ENCODE measurements around the gene RSPH4A. TPM values are rescaled to one million over a fixed set of nuclear protein-coding genes. Genes with fewer than 3 reads are reported as not detected.
A peak's percentile ranks its signal among the peaks of the same experiment; 100 is the strongest.

Gene RSPH4A
- total RNA-seq, 2 donors from 2014 or later, result 0.16 TPM; not detected in 1

DNA sequence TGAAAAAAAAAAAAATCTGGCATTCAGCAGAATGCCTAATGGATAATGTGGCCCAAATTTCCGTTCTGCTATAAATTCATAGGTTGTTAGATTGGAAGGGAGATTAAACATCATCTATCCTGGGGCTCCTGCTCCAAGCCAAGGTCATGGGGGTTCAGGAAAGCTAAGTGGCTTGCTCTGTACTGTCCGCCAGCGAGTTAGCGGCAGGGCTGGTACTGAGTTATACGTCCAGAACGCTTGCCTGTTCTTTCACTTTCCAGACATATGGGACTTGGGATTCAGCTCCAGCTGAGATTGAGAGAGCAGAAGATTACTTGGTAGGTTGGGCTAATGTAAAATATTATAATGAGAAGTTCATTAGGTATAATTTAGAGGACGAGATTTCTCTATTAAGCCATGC lies 44.1 kb upstream of the RSPH4A start:
- H3K4me3 ChIP-seq, result peak overlapping the region; percentile 78 to 96
- H3K27me3 ChIP-seq, result no peaks in the 10 kb centered on the region
- DNase-seq (ENCODE audit: low spot score), result no peak
- peaks cover 0 to 33% of the 10 kb centered on the region in 2 donors for H3K4me1 ChIP-seq
- peak overlapping the region; percentile 91 to 94 for H3K27ac ChIP-seq
- no peak for TF ChIP-seq CTCF (IDR thresholded peaks at IDR 0.05)
- H3K36me3 ChIP-seq, result peaks cover 10% of the 10 kb centered on the region
- no peaks in the 10 kb centered on the region for H3K9me3 ChIP-seq

GRCh38 chr6:116575227-116575626 lies 41.1 kb upstream of the RSPH4A start:
- no peak for DNase-seq (ENCODE audit: low spot score)
- Histone ChIP-seq H3K4me3 (no peak overlapping the region), H3K9me3 (no peaks in the 10 kb centered on the region), H3K36me3 (peaks cover 15% of the 10 kb centered on the region), H3K4me1 (peaks cover 0 to 34% of the 10 kb centered on the region in 2 donors), H3K27ac (no peak overlapping the region), H3K27me3 (no peaks in the 10 kb centered on the region)
- no peak for TF ChIP-seq CTCF (IDR thresholded peaks at IDR 0.05)

- peaks cover 0 to 28% of the 10 kb centered on the region in 2 donors for H3K4me1 ChIP-seq
- H3K27me3 ChIP-seq, result no peaks in the 10 kb centered on the region
- DNase-seq (ENCODE audit: low spot score), result no peak
- H3K27ac ChIP-seq, result no peak overlapping the region
- H3K36me3 ChIP-seq, result peaks cover 19% of the 10 kb centered on the region
- TF ChIP-seq CTCF (IDR thresholded peaks at IDR 0.05), result no peak
- H3K4me3 ChIP-seq, result no peak overlapping the region
- no peaks in the 10 kb centered on the region for H3K9me3 ChIP-seq
Observed at GRCh38 chr6:116577486-116577885, 38.8 kb upstream of the RSPH4A start.

DNA sequence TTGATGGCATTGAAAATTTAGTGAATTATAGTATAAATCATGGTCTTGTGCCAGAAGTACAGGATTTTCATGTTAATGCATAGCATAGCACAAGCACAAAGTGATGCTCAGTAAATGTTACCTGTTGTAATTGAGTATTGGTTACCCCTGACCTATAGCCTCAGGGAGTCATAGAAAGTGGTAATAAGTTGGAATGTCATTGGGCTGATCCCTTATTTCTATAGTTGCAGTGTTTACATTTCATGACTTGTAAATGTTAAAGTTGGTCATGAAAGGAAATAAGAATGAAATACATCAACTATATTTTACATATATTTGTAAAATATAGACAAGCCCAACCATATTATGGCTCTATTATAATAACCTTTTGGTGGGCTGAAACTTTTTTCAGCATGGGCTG lies 37.9 kb upstream of the RSPH4A start:
- Histone ChIP-seq H3K27ac (no peak overlapping the region), H3K4me3 (no peak overlapping the region), H3K36me3 (peaks cover 19% of the 10 kb centered on the region), H3K9me3 (no peaks in the 10 kb centered on the region), H3K4me1 (peaks cover 0 to 20% of the 10 kb centered on the region in 2 donors), H3K27me3 (no peaks in the 10 kb centered on the region)
- TF ChIP-seq CTCF (IDR thresholded peaks at IDR 0.05), result no peak
- DNase-seq (ENCODE audit: low spot score), result no peak

DNA sequence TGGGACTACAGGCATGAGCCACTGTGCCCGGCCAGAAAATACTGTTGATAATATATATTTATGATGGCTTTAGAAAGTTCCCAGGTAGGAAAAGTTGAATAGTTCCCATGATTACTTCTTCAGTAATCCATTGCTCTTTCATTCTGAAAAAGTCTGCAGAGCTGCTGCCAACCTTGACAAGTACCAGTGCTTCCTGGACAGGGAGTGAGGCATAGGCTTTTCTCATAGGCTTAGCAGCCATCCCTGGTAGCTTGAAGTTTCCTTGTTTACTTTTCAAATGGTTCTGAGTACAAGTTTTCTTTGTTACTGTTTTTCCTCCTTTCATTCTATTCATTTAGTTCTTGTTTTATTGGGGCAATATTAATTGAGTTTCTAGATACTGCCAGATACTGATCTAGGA lies 37.1 kb upstream of the RSPH4A start:
- peaks cover 0 to 12% of the 10 kb centered on the region in 2 donors for H3K4me1 ChIP-seq
- no peaks in the 10 kb centered on the region for H3K9me3 ChIP-seq
- no peak for DNase-seq (ENCODE audit: low spot score)
- H3K4me3 ChIP-seq, result no peak overlapping the region
- peaks cover 24% of the 10 kb centered on the region for H3K36me3 ChIP-seq
- H3K27me3 ChIP-seq, result no peaks in the 10 kb centered on the region
- TF ChIP-seq CTCF (IDR thresholded peaks at IDR 0.05), result no peak
- no peak overlapping the region for H3K27ac ChIP-seq

GRCh38 chr6:116580198-116580597 lies 36.1 kb upstream of the RSPH4A start:
- no peak for TF ChIP-seq CTCF (IDR thresholded peaks at IDR 0.05)
- no peak for DNase-seq (ENCODE audit: low spot score)
- peaks cover 28% of the 10 kb centered on the region for H3K36me3 ChIP-seq

More at GRCh38 chr6:116580198-116580597, 36.1 kb upstream of the RSPH4A start:
- no peak overlapping the region for H3K27ac ChIP-seq
- no peak overlapping the region for H3K4me3 ChIP-seq
- H3K9me3 ChIP-seq, result no peaks in the 10 kb centered on the region
- H3K27me3 ChIP-seq, result no peaks in the 10 kb centered on the region
- peaks cover 0 to 11% of the 10 kb centered on the region in 2 donors for H3K4me1 ChIP-seq
